HepG2 (cell line): Measurements from ENCODE around the gene SALL4. TPM values are rescaled to one million over a fixed set of nuclear protein-coding genes. Genes with fewer than 3 reads are reported as not detected.
A peak's percentile ranks its signal among the peaks of the same experiment; 100 is the strongest.

Experiments
- CBX2 ChIP-seq, 2 experiments: fragments of 200-600 bp in 1 of 2; sonication (generic); formaldehyde crosslinking in 1 of 2; IDR thresholded peaks; 2 replicates each; pipeline versions ENCODE4 v1.7.0 to v1.8.1; 2018 to 2022; ENCODE audit warnings: low read depth in 2 of 2, low read length in 1 of 2, mild to moderate bottlenecking in 1 of 2, missing genetic modification reagents in 1 of 2
- CENPX ChIP-seq: sonication (generic); formaldehyde crosslinking; IDR thresholded peaks from 2 replicates; pipeline ENCODE4 v1.9.0; 2021; ENCODE audit warnings: mild to moderate bottlenecking, missing genetic modification reagents, moderate library complexity
- CERS6 ChIP-seq: sonication (generic); formaldehyde crosslinking; IDR thresholded peaks from 2 replicates; pipeline ENCODE4 v1.5.0; 2020; ENCODE audit warnings: missing genetic modification reagents
- DNMT3B ChIP-seq: conservative IDR thresholded peaks from 2 replicates; pipeline ENCODE4 v1.6.1; 2016; ENCODE audit warnings: missing biosample characterization, control low read depth
- MED8 ChIP-seq: sonication (generic); formaldehyde crosslinking; IDR thresholded peaks from 2 replicates; pipeline ENCODE4 v1.8.1; 2023; ENCODE audit warnings: mild to moderate bottlenecking, missing genetic modification reagents; ENCODE audit not compliant: insufficient replicate concordance
- NR2F6 ChIP-seq, 2 experiments: IDR thresholded peaks; 2 replicates each; pipeline ENCODE4 v1.6.1; 2016; ENCODE audit warnings: antibody characterized with exemption in 1 of 2, mild to moderate bottlenecking in 1 of 2
- PTBP1 ChIP-seq: fragments of 200-400 bp; formaldehyde crosslinking; IDR thresholded peaks from 2 replicates; pipeline ENCODE4 v1.6.1; 2018; ENCODE audit warnings: low read length, low read depth; ENCODE audit not compliant: poor library complexity, severe bottlenecking
- REST ChIP-seq, 2 experiments: IDR thresholded peaks; 2 replicates each; pipeline ENCODE4 v1.6.1; 2011 to 2012; ENCODE audit warnings: low read length in 2 of 2, borderline replicate concordance in 1 of 2, low read depth in 1 of 2, mild to moderate bottlenecking in 1 of 2, moderate library complexity in 1 of 2
- SALL1 ChIP-seq: sonication (generic); formaldehyde crosslinking; IDR thresholded peaks from 2 replicates; pipeline ENCODE4 v1.8.0; 2022; ENCODE audit warnings: mild to moderate bottlenecking, missing genetic modification reagents
- SPEN ChIP-seq: sonication (generic); formaldehyde crosslinking; IDR thresholded peaks from 2 replicates; pipeline ENCODE4 v1.5.1; 2020; ENCODE audit warnings: low read depth, mild to moderate bottlenecking, missing genetic modification reagents
- THRA ChIP-seq: sonication (generic); formaldehyde crosslinking; IDR thresholded peaks from 2 replicates; pipeline ENCODE4 v1.4.0; 2020; ENCODE audit warnings: missing genetic modification reagents, borderline replicate concordance
- ZBTB10 ChIP-seq: sonication (generic); formaldehyde crosslinking; IDR thresholded peaks from 2 replicates; pipeline ENCODE4 v1.4.0; 2020; ENCODE audit warnings: missing genetic modification reagents, borderline replicate concordance
- ZNF121 ChIP-seq: sonication (generic); formaldehyde crosslinking; IDR thresholded peaks from 2 replicates; pipeline ENCODE4 v1.5.0; 2020; ENCODE audit warnings: mild to moderate bottlenecking, missing genetic modification reagents
- ZNF138 ChIP-seq: sonication (generic); formaldehyde crosslinking; IDR thresholded peaks from 2 replicates; pipeline ENCODE4 v1.5.0; 2020; ENCODE audit warnings: mild to moderate bottlenecking, low read depth, missing genetic modification reagents
- ZNF274 ChIP-seq: sonication (generic); formaldehyde crosslinking; IDR thresholded peaks from 2 replicates; pipeline ENCODE4 v1.5.1; 2020; ENCODE audit warnings: mild to moderate bottlenecking, missing genetic modification reagents
- ZNF282 ChIP-seq: fragments of 450-650 bp; IDR thresholded peaks from 2 replicates; pipeline ENCODE4 v1.6.1; 2018; ENCODE audit not compliant: partially characterized antibody
- ZNF510 ChIP-seq: sonication (generic); formaldehyde crosslinking; IDR thresholded peaks from 2 replicates; pipeline ENCODE4 v1.4.0; 2020; ENCODE audit warnings: low read depth, mild to moderate bottlenecking, missing genetic modification reagents
- ZSCAN9 ChIP-seq: IDR thresholded peaks from 2 replicates; pipeline ENCODE4 v1.6.1; 2016; ENCODE audit warnings: borderline replicate concordance
- polyA plus RNA-seq, 8 experiments: library from polyadenylated mRNA; depleted of rRNA in 3 of 8; stranded (reverse) in 7 of 8; unstranded in 1 of 8; fragments of >200 nt; fragmentation: Illumina TruSeq in 4 of 8; extraction: Trizol in 4 of 8; gene quantifications; 2 replicates each; pipeline versions ENCODE4 v1.2.1 to v1.2.3, GENCODE V29; 2011 to 2016; ENCODE audit warnings: low read depth in 4 of 8, missing spikeins in 1 of 8, mixed read lengths in 1 of 8; ENCODE audit not compliant: insufficient read depth in 1 of 8
- total RNA-seq, 5 experiments: library from RNA; depleted of rRNA; stranded (reverse); fragments of >200 nt; fragmentation: Illumina TruSeq; extraction: Trizol; gene quantifications; 2 replicates each; pipeline ENCODE4 v1.2.3, GENCODE V29; 2016; ENCODE audit warnings: low read depth in 1 of 5

SALL4 gene
- total and polyA plus RNA-seq, 2 of the 13 experiments (the other 11 are each of a cell fraction or from before 2014, with no cell fraction given) = 0.33 to 1.8 TPM

- TF ChIP-seq CBX2 (IDR thresholded peaks at IDR 0.05; ENCODE audit: low read depth, low read length) (no peak), CBX2 (CRISPR knock-in tag; IDR thresholded peaks at IDR 0.05; ENCODE audit: low read depth) (no peak), ZSCAN9 (no peak), ZNF274 (CRISPR knock-in tag) (peak; percentile 89), PTBP1 (peak; percentile 33), SALL1 (peak; percentile 57), ZNF121 (CRISPR knock-in tag) (0 out of 2 replicates have a peak, but pooled peaks have one; percentile 8), ZNF138 (CRISPR knock-in tag) (no peak), NR2F6 (IDR thresholded peaks at IDR 0.05) (no peak), NR2F6 (CRISPR knock-in tag; IDR thresholded peaks at IDR 0.05) (no peak), ZNF282 (no peak), ZNF510 (no peak), CERS6 (CRISPR knock-in tag) (no peak), THRA (CRISPR knock-in tag) (no peak; the same call in 1 of the 2 replicates), SPEN (CRISPR knock-in tag) (no peak), REST (IDR thresholded peaks at IDR 0.05; ENCODE audit: borderline replicate concordance in 1 of 2, low read depth in 1 of 2, low read length in 2 of 2) (peak in 1 of 2 experiments; percentile 21; a peak in 1 of 4 replicates), CENPX (CRISPR knock-in tag) (no peak), ZBTB10 (CRISPR knock-in tag) (peak; percentile 39; the same call in 1 of the 2 replicates), DNMT3B (CRISPR knock-in tag) (no peak), MED8 (CRISPR knock-in tag) (no peak)
These were observed 35.1 kb downstream of the SALL4 start (continued) for GRCh38 chr20:51766994-51767866.
